AG04450 (cell line): ENCODE measurements around the gene APBB2. TPM values are rescaled to one million over a fixed set of nuclear protein-coding genes. Genes with fewer than 3 reads are reported as not detected.

Experiments
- CTCF ChIA-PET: fragments of 300-600, 350-600 bp; formaldehyde crosslinking; extraction: SDS; loops from one replicate; lab custom pipeline; 2022; ENCODE audit warnings: antibody characterized with exemption, inconsistent platforms; lab: Charles Lee
- POLR2A ChIA-PET: fragments of 350-600 bp; formaldehyde crosslinking; extraction: SDS; loops from one replicate; lab custom pipeline; 2021; ENCODE audit warnings: antibody characterized with exemption, inconsistent platforms; lab: Yijun Ruan, JAX
- DNase-seq: peaks from one replicate; pipeline ENCODE4 v3.0.0-alpha.2; 2011; ENCODE audit warnings: low read depth, low spot score
- H3K27ac ChIP-seq: one replicate; pipeline ENCODE4 v1.5.1; 2012; ENCODE audit warnings: low read depth, low read length, control low read depth
- H3K27me3 ChIP-seq: one replicate; pipeline ENCODE4 v1.6.0; 2012; ENCODE audit warnings: low read length; ENCODE audit not compliant: control insufficient read depth, insufficient read depth
- H3K4me3 ChIP-seq: 2 replicates; pipeline ENCODE4 v1.5.1; 2011; ENCODE audit warnings: mild to moderate bottlenecking, low read depth, low read length, control low read depth
- H3K9me3 ChIP-seq: 2 replicates; pipeline ENCODE4 v1.5.1; 2012; ENCODE audit warnings: low read length; ENCODE audit not compliant: control insufficient read depth, insufficient read depth
- CTCF ChIP-seq: IDR thresholded peaks from 2 replicates; pipeline ENCODE4 v1.5.1; 2011; ENCODE audit warnings: low read depth, low read length, control low read depth, inconsistent platforms
- polyA plus RNA-seq: library from polyadenylated mRNA; depleted of rRNA; stranded (reverse); fragments of >200 nt; gene quantifications from 2 replicates; pipeline ENCODE4 v1.2.3, GENCODE V29; 2011

Gene APBB2
- polyA plus RNA-seq, 1 experiment, result 52.7 TPM

GRCh38 chr4:41124916-41125548, 89.3 kb downstream of the APBB2 start:
- no peaks in the 10 kb centered on the region for H3K27me3 ChIP-seq
- POLR2A ChIA-PET, result no interaction called here
- CTCF ChIA-PET, result interaction anchor here (1.1 kb wide), 1 partner anchor 200 kb away, joined by 3 read pairs; no protein-coding TSS in a partner anchor
- TF ChIP-seq CTCF, result no peak
- H3K27ac ChIP-seq, result no peak overlapping the region
- no peaks in the 10 kb centered on the region for H3K9me3 ChIP-seq
- no peak overlapping the region for H3K4me3 ChIP-seq
- no peak for DNase-seq

GRCh38 chr4:41122775-41123174, 91.6 kb downstream of the APBB2 start:
- CTCF ChIA-PET, result interaction anchor here (0.6 kb wide), 1 partner anchor 89 kb away, joined by 4 read pairs; no protein-coding TSS in a partner anchor
- POLR2A ChIA-PET, result no interaction called here
- no peak overlapping the region for H3K4me3 ChIP-seq
- no peak overlapping the region for H3K27ac ChIP-seq
- DNase-seq, result no peak
- TF ChIP-seq CTCF, result no peak
- H3K27me3 ChIP-seq, result no peaks in the 10 kb centered on the region
- no peaks in the 10 kb centered on the region for H3K9me3 ChIP-seq

GRCh38 chr4:41122309-41122708, 92.0 kb downstream of the APBB2 start:
- no peak overlapping the region for H3K27ac ChIP-seq
- TF ChIP-seq CTCF, result no peak
- POLR2A ChIA-PET, result no interaction called here
- H3K9me3 ChIP-seq, result no peaks in the 10 kb centered on the region
- no peaks in the 10 kb centered on the region for H3K27me3 ChIP-seq
- DNase-seq, result no peak
- no peak overlapping the region for H3K4me3 ChIP-seq
- CTCF ChIA-PET, result interaction anchor here (0.6 kb wide), 1 partner anchor 89 kb away, joined by 4 read pairs; no protein-coding TSS in a partner anchor

GRCh38 chr4:41121906-41122305, 92.4 kb downstream of the APBB2 start:
- Histone ChIP-seq H3K27ac (no peak overlapping the region), H3K27me3 (no peaks in the 10 kb centered on the region), H3K9me3 (no peaks in the 10 kb centered on the region), H3K4me3 (no peak overlapping the region)
- no peak for TF ChIP-seq CTCF
- CTCF ChIA-PET, result no interaction called here
- POLR2A ChIA-PET, result no interaction called here
- no peak for DNase-seq
